Cardiac muscle cell (in vitro differentiated cells and primary cell): ENCODE results near the gene PER2. TPM values are rescaled to one million over a fixed set of nuclear protein-coding genes. Genes with fewer than 3 reads are reported as not detected.
"Not testable (repeated sequence)": the region's sequence is repeated elsewhere in the genome, so short reads cannot be mapped to it uniquely, and the experiment has no call there.

ENCODE experiments used
- DNase-seq, 2 donors: peaks; one replicate each; pipeline versions ENCODE4 v3.0.0 to v3.0.0-alpha.2; 2010 to 2017; ENCODE audit warnings: low read depth in 1 of 2, low spot score in 1 of 2
- H3K27ac ChIP-seq: fragments of 200-600 bp; sonication (generic); 2 replicates; pipeline ENCODE4 v1.5.1; 2016
- H3K27me3 ChIP-seq: fragments of 200-600 bp; sonication (generic); 2 replicates; pipeline ENCODE4 v1.6.0; 2016; ENCODE audit warnings: control low read depth
- H3K36me3 ChIP-seq: fragments of 200-600 bp; sonication (generic); 2 replicates; pipeline ENCODE4 v1.5.1; 2016; ENCODE audit warnings: control low read depth
- H3K4me1 ChIP-seq: fragments of 200-600 bp; sonication (generic); 2 replicates; pipeline ENCODE4 v1.8.1; 2017; ENCODE audit warnings: low read depth, mild to moderate bottlenecking, mixed run types
- H3K4me3 ChIP-seq: fragments of 200-600 bp; sonication (generic); 2 replicates; pipeline ENCODE4 v1.5.1; 2016; ENCODE audit warnings: mild to moderate bottlenecking
- H3K9me3 ChIP-seq: fragments of 200-600 bp; sonication (generic); 2 replicates; pipeline ENCODE4 v1.5.1; 2017; ENCODE audit warnings: low read depth, mild to moderate bottlenecking, control low read depth
- CTCF ChIP-seq: IDR thresholded peaks from 2 replicates; pipeline ENCODE4 v1.5.1; 2012; ENCODE audit warnings: low read depth, mild to moderate bottlenecking, low read length
- polyA plus RNA-seq: library from polyadenylated mRNA; unstranded; fragments of >200 nt; fragmentation: Nextera tagmentation; extraction: Ambion mirVana; gene quantifications from 2 replicates; pipeline ENCODE4 v1.2.1, GENCODE V29; 2016
- total RNA-seq: library from RNA; depleted of rRNA; stranded (reverse); fragments of >200 nt; gene quantifications from 2 replicates; pipeline ENCODE4 v1.2.3, GENCODE V29; 2016

The PER2 gene
- total and polyA plus RNA-seq, 2 experiments from 2014 or later, result 1.4 to 3.9 TPM

- no peak overlapping the region for H3K4me3 ChIP-seq
- no peaks in the 10 kb centered on the region for H3K9me3 ChIP-seq
- no peak overlapping the region for H3K27ac ChIP-seq
- H3K36me3 ChIP-seq, result no peaks in the 10 kb centered on the region
- no peak for DNase-seq
- no peaks in the 10 kb centered on the region for H3K27me3 ChIP-seq
- no peaks in the 10 kb centered on the region for H3K4me1 ChIP-seq
- no peak for TF ChIP-seq CTCF
Observed at GRCh38 chr2:238278626-238279323, 9.6 kb downstream of the PER2 start.

GRCh38 chr2:238277695-238278094, 10.7 kb downstream of the PER2 start:
- Histone ChIP-seq H3K36me3 (no peaks in the 10 kb centered on the region), H3K4me3 (no peak overlapping the region), H3K27me3 (no peaks in the 10 kb centered on the region), H3K9me3 (no peaks in the 10 kb centered on the region), H3K4me1 (no peaks in the 10 kb centered on the region), H3K27ac (no peak overlapping the region)
- TF ChIP-seq CTCF, result no peak
- DNase-seq, result no peak

GRCh38 chr2:238274152-238274865, 14.1 kb downstream of the PER2 start:
- H3K27me3 ChIP-seq, result no peaks in the 10 kb centered on the region
- no peak for DNase-seq
- H3K36me3 ChIP-seq, result no peaks in the 10 kb centered on the region
- no peak overlapping the region for H3K4me3 ChIP-seq
- no peaks in the 10 kb centered on the region for H3K9me3 ChIP-seq
- no peak for TF ChIP-seq CTCF
- no peak overlapping the region for H3K27ac ChIP-seq
- H3K4me1 ChIP-seq, result peaks cover 5% of the 10 kb centered on the region

GRCh38 chr2:238273433-238273832, 15.0 kb downstream of the PER2 start:
- not testable (repeated sequence) for H3K27ac ChIP-seq, H3K27me3 ChIP-seq, DNase-seq, H3K4me1 ChIP-seq, H3K4me3 ChIP-seq, H3K9me3 ChIP-seq, H3K36me3 ChIP-seq

- Histone ChIP-seq H3K9me3 (no peaks in the 10 kb centered on the region), H3K27ac (no peak overlapping the region), H3K36me3 (peaks cover 3% of the 10 kb centered on the region), H3K4me3 (no peak overlapping the region), H3K4me1 (peaks cover 5% of the 10 kb centered on the region), H3K27me3 (no peaks in the 10 kb centered on the region)
- TF ChIP-seq CTCF, result no peak
- no peak for DNase-seq
Observed at GRCh38 chr2:238272156-238272555, 16.3 kb downstream of the PER2 start.

GRCh38 chr2:238271686-238272085, 16.7 kb downstream of the PER2 start:
- H3K4me3 ChIP-seq, H3K27me3 ChIP-seq, H3K27ac ChIP-seq, H3K9me3 ChIP-seq, H3K36me3 ChIP-seq, DNase-seq, H3K4me1 ChIP-seq: not testable (repeated sequence)
